Mesodermal cell (in vitro differentiated cells): ENCODE measurements around the gene MRE11.
A peak's percentile ranks its signal among the peaks of the same experiment; 100 is the strongest.
"Not testable (repeated sequence)": the region's sequence is repeated elsewhere in the genome, so short reads cannot be mapped to it uniquely, and the experiment has no call there.

Experiments used
- H3K27ac ChIP-seq: 2 replicates; pipeline ENCODE4 v1.7.0; 2013; ENCODE audit warnings: mild to moderate bottlenecking, low read depth, low read length, moderate library complexity; ENCODE audit not compliant: severe bottlenecking
- H3K36me3 ChIP-seq: 2 replicates; pipeline ENCODE4 v1.7.1; 2013; ENCODE audit warnings: mild to moderate bottlenecking, low read length, moderate library complexity; ENCODE audit not compliant: control insufficient read depth, insufficient read depth
- H3K4me1 ChIP-seq: one replicate; pipeline ENCODE4 v1.7.1; 2013; ENCODE audit warnings: mild to moderate bottlenecking, low read length; ENCODE audit not compliant: insufficient read depth, control insufficient read depth, poor library complexity, severe bottlenecking
- H3K4me3 ChIP-seq: 2 replicates; pipeline ENCODE4 v1.7.0; 2013; ENCODE audit warnings: low read length, control low read depth, mild to moderate bottlenecking; ENCODE audit not compliant: insufficient read depth, poor library complexity, severe bottlenecking; ENCODE audit errors: extremely low read depth
- H3K9me3 ChIP-seq: 2 replicates; pipeline ENCODE4 v1.7.1; 2013; ENCODE audit warnings: mild to moderate bottlenecking, low read length, moderate library complexity; ENCODE audit not compliant: control insufficient read depth
- WGBS, 2 experiments: methylation state at CpG; one replicate each; pipeline ENCODE4 v1.1.5; 2013; ENCODE audit warnings: missing lambda C conversion rate in 2 of 2; ENCODE audit not compliant: insufficient coverage in 2 of 2; 5-methylcytosine and 5-hydroxymethylcytosine counted together

The MRE11 gene

GRCh38 chr11:94506513-94506912 lies 12.9 kb upstream of the MRE11 start:
- not testable (repeated sequence) for H3K27ac ChIP-seq, H3K4me1 ChIP-seq, H3K4me3 ChIP-seq, H3K36me3 ChIP-seq, H3K9me3 ChIP-seq
- 93 to 97% methylated on average over 3 of the region's 5 CpGs for WGBS, 2 experiments

- Histone ChIP-seq H3K9me3 (no peaks in the 10 kb centered on the region), H3K4me3 (no peak overlapping the region), H3K27ac (no peak overlapping the region), H3K36me3 (peaks cover under 1% of the 10 kb centered on the region), H3K4me1 (no peaks in the 10 kb centered on the region)
- no CpG with 5 or more reads among the region's 3 CpGs for WGBS, 2 experiments
Measured at GRCh38 chr11:94504689-94505293, 11.1 kb upstream of the MRE11 start.

GRCh38 chr11:94501522-94501921 lies 7.9 kb upstream of the MRE11 start:
- no CpG with 5 or more reads among the region's 2 CpGs for WGBS, 2 experiments
- H3K4me3 ChIP-seq, result no peak overlapping the region
- H3K9me3 ChIP-seq, result no peaks in the 10 kb centered on the region
- H3K4me1 ChIP-seq, result no peaks in the 10 kb centered on the region
- H3K36me3 ChIP-seq, result peaks cover 25% of the 10 kb centered on the region
- no peak overlapping the region for H3K27ac ChIP-seq

- Histone ChIP-seq H3K27ac (no peak overlapping the region), H3K36me3 (peaks cover 26% of the 10 kb centered on the region), H3K4me3 (no peak overlapping the region), H3K9me3 (no peaks in the 10 kb centered on the region), H3K4me1 (no peaks in the 10 kb centered on the region)
- 100% methylated on average over 1 of the region's 2 CpGs; no CpG with 5 or more reads in 1 of the 2 experiments for WGBS, 2 experiments
Measured at GRCh38 chr11:94500181-94500580, 6.5 kb upstream of the MRE11 start.

GRCh38 chr11:94494126-94494680 lies 559 bp upstream of the MRE11 start:
- Histone ChIP-seq H3K9me3 (no peaks in the 10 kb centered on the region), H3K36me3 (peaks cover 32% of the 10 kb centered on the region), H3K4me3 (peak overlapping the region; percentile 75), H3K4me1 (no peaks in the 10 kb centered on the region), H3K27ac (peak overlapping the region; percentile 97)
- WGBS, 2 experiments, result 0% methylated on average over 6 to 8 of the region's 19 CpGs

GRCh38 chr11:94486068-94486467 lies 7.6 kb downstream of the MRE11 start:
- Histone ChIP-seq H3K36me3 (peaks cover 55% of the 10 kb centered on the region), H3K4me1 (no peaks in the 10 kb centered on the region), H3K27ac (no peak overlapping the region), H3K9me3 (no peaks in the 10 kb centered on the region), H3K4me3 (no peak overlapping the region)
- 91 to 100% methylated on average over 1 of the region's 1 CpG for WGBS, 2 experiments

GRCh38 chr11:94481342-94481741 lies 12.3 kb downstream of the MRE11 start:
- Histone ChIP-seq H3K4me1 (no peaks in the 10 kb centered on the region), H3K27ac (no peak overlapping the region), H3K9me3 (no peaks in the 10 kb centered on the region), H3K4me3 (no peak overlapping the region), H3K36me3 (peaks cover 37% of the 10 kb centered on the region)

GRCh38 chr11:94477624-94478023 lies 16.0 kb downstream of the MRE11 start:
- Histone ChIP-seq H3K36me3 (peaks cover 23% of the 10 kb centered on the region), H3K9me3 (no peaks in the 10 kb centered on the region), H3K4me1 (no peaks in the 10 kb centered on the region), H3K4me3 (no peak overlapping the region), H3K27ac (no peak overlapping the region)
- 92 to 100% methylated on average over 2 of the region's 2 CpGs for WGBS, 2 experiments

- Histone ChIP-seq H3K27ac (no peak overlapping the region), H3K4me1 (no peaks in the 10 kb centered on the region), H3K4me3 (no peak overlapping the region), H3K36me3 (peaks cover 9% of the 10 kb centered on the region), H3K9me3 (no peaks in the 10 kb centered on the region)
- WGBS, 2 experiments, result 90 to 100% methylated on average over 2 of the region's 3 CpGs
Measured at GRCh38 chr11:94472916-94473799, 20.5 kb downstream of the MRE11 start.

- Histone ChIP-seq H3K9me3 (no peaks in the 10 kb centered on the region), H3K36me3 (peaks cover 26% of the 10 kb centered on the region), H3K4me1 (no peaks in the 10 kb centered on the region), H3K27ac (no peak overlapping the region), H3K4me3 (no peak overlapping the region)
- WGBS, 2 experiments, result 93 to 100% methylated on average over 2 of the region's 2 CpGs
Measured at GRCh38 chr11:94469416-94469815, 24.2 kb downstream of the MRE11 start.

GRCh38 chr11:94459576-94459975 lies 34.1 kb downstream of the MRE11 start:
- H3K9me3 ChIP-seq, result no peaks in the 10 kb centered on the region
- no peak overlapping the region for H3K27ac ChIP-seq
- H3K4me1 ChIP-seq, result no peaks in the 10 kb centered on the region
- H3K36me3 ChIP-seq, result peaks cover 20% of the 10 kb centered on the region
- WGBS, 2 experiments, result 95 to 100% methylated on average over 2 of the region's 2 CpGs
- H3K4me3 ChIP-seq, result no peak overlapping the region
